Thyroid gland (tissue), 4 donors: ENCODE results near the gene CHCHD5.

Experiments used
- POLR2A ChIP-seq, 2 donors: fragments of 450-650 bp; IDR thresholded peaks; one replicate each; pipeline ENCODE4 v1.6.1; 2017; ENCODE audit warnings: antibody characterized with exemption in 2 of 2, mild to moderate bottlenecking in 2 of 2, moderate library complexity in 1 of 2
- TF ChIP-seq, protein P1 (sequence below), 6 experiments: fragments of 200-600 bp in 3 of 6; fragments of 450-650 bp in 3 of 6; sonication (generic) in 3 of 6; IDR thresholded peaks; one replicate each; pipeline ENCODE4 v1.5.1; 2016 to 2019; ENCODE audit warnings: antibody characterized with exemption in 6 of 6, mild to moderate bottlenecking in 2 of 6, inconsistent platforms in 1 of 6, moderate library complexity in 1 of 6

DNA sequence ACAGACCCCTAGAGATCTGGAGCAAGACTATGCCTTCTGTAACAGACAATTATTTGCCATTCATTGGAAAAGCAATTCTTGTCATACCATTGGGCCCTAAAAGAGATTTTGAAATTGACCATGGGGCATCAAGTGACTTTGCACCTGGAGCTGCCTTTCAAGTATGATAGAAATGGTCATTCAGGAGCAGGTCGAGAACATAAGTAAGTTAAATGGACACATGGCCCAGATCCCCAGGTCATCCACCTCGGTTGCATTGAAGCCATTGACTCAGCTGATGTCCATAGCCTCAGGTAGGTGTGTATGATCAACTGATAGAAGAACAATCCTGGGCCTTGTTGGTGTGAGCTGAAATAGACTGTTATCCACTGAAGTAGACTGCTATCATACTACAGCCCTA lies 19.3 kb downstream of the CHCHD5 start:
- TF ChIP-seq, protein P1, sequence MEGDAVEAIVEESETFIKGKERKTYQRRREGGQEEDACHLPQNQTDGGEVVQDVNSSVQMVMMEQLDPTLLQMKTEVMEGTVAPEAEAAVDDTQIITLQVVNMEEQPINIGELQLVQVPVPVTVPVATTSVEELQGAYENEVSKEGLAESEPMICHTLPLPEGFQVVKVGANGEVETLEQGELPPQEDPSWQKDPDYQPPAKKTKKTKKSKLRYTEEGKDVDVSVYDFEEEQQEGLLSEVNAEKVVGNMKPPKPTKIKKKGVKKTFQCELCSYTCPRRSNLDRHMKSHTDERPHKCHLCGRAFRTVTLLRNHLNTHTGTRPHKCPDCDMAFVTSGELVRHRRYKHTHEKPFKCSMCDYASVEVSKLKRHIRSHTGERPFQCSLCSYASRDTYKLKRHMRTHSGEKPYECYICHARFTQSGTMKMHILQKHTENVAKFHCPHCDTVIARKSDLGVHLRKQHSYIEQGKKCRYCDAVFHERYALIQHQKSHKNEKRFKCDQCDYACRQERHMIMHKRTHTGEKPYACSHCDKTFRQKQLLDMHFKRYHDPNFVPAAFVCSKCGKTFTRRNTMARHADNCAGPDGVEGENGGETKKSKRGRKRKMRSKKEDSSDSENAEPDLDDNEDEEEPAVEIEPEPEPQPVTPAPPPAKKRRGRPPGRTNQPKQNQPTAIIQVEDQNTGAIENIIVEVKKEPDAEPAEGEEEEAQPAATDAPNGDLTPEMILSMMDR (IDR thresholded peaks at IDR 0.05): no peak
- TF ChIP-seq POLR2A (IDR thresholded peaks at IDR 0.05): no peak
